DOHH2 (cell line): ENCODE measurements around the gene DCAF11.

ENCODE experiments used
- EZH2phosphoT487 ChIP-seq: fragments of 200-600 bp; sonication (generic); IDR thresholded peaks from 2 replicates; pipeline ENCODE4 v1.6.1; 2017; ENCODE audit warnings: borderline replicate concordance, mild to moderate bottlenecking, antibody characterized with exemption, low read length, moderate library complexity, mixed read lengths
- TF ChIP-seq, protein P1 (sequence below): fragments of 200-600 bp; sonication (generic); IDR thresholded peaks from one replicate; pipeline ENCODE4 v1.5.1; 2014; ENCODE audit warnings: antibody characterized with exemption, mild to moderate bottlenecking, low read depth, low read length; ENCODE audit not compliant: poor library complexity, severe bottlenecking

DNA sequence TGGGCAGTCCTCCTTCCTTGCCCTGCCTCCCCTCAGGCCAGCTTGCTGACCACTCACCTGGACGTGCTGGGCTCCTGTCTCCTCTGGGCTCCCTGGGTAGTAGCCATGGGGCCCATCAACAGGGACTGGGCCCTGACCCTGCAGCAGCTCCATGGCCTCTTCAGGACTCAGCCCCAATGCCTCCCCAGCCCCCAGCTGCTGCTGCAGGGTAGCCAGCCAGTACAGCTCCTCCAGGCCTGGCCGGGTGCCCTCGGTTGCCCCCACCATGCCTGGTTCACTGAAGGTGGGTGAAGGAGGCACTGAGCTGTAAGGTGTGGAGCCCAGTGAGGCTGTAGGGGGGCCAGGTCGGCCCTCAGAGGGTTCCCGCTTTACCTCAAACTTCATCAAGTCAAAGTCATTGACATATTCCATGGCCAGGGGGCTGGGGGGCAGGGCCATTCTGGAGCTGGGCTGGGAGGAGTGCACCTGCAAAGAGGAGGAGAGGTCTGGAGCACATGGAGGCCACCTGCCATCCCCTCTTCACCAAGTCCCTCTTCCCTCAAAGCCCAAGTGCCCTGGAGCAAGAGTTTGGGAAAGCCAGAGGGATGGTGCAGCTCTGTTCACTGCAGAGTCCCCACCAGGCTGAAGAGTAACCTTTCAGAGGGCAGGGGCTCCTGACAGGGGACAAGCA is 32.0 kb upstream of the DCAF11 start:
- TF ChIP-seq, protein P1, sequence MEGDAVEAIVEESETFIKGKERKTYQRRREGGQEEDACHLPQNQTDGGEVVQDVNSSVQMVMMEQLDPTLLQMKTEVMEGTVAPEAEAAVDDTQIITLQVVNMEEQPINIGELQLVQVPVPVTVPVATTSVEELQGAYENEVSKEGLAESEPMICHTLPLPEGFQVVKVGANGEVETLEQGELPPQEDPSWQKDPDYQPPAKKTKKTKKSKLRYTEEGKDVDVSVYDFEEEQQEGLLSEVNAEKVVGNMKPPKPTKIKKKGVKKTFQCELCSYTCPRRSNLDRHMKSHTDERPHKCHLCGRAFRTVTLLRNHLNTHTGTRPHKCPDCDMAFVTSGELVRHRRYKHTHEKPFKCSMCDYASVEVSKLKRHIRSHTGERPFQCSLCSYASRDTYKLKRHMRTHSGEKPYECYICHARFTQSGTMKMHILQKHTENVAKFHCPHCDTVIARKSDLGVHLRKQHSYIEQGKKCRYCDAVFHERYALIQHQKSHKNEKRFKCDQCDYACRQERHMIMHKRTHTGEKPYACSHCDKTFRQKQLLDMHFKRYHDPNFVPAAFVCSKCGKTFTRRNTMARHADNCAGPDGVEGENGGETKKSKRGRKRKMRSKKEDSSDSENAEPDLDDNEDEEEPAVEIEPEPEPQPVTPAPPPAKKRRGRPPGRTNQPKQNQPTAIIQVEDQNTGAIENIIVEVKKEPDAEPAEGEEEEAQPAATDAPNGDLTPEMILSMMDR: no peak
- no peak for TF ChIP-seq EZH2phosphoT487
